Osteocyte (in vitro differentiated cells): ENCODE measurements around the gene ZSCAN10. TPM values are rescaled to one million over a fixed set of nuclear protein-coding genes. Genes with fewer than 3 reads are reported as not detected.

Experiments used
- DNase-seq: peaks from one replicate; pipeline ENCODE4 v3.0.0; 2021; ENCODE audit warnings: mixed read lengths; ENCODE audit not compliant: unreplicated experiment; ENCODE audit errors: extremely low spot score
- H3K27ac Mint-ChIP-seq: one replicate; pipeline ENCODE4 v1.8.0; 2021; ENCODE audit warnings: mild to moderate bottlenecking, mixed read lengths; ENCODE audit not compliant: unreplicated experiment
- H3K27me3 Mint-ChIP-seq: one replicate; pipeline ENCODE4 v1.8.0; 2021; ENCODE audit warnings: mixed read lengths; ENCODE audit not compliant: unreplicated experiment
- H3K36me3 Mint-ChIP-seq: one replicate; pipeline ENCODE4 v1.8.0; 2021; ENCODE audit warnings: mixed read lengths; ENCODE audit not compliant: unreplicated experiment
- H3K4me1 Mint-ChIP-seq: one replicate; pipeline ENCODE4 v1.8.0; 2021; ENCODE audit warnings: mixed read lengths; ENCODE audit not compliant: unreplicated experiment
- H3K4me3 Mint-ChIP-seq: one replicate; pipeline ENCODE4 v1.8.0; 2021; ENCODE audit warnings: mild to moderate bottlenecking, moderate library complexity, mixed read lengths; ENCODE audit not compliant: unreplicated experiment
- H3K9me3 Mint-ChIP-seq: one replicate; pipeline ENCODE4 v1.8.0; 2021; ENCODE audit warnings: mixed read lengths; ENCODE audit not compliant: unreplicated experiment
- CTCF ChIP-seq: fragments of 200-600 bp; sonication (generic); IDR thresholded peaks from 2 replicates; pipeline ENCODE4 v1.5.0; 2021; ENCODE audit warnings: antibody characterized with exemption, mild to moderate bottlenecking, moderate library complexity
- total RNA-seq: library from RNA; stranded (reverse); gene quantifications from 2 replicates; pipeline ENCODE4 v1.2.1, GENCODE V29; 2021

ZSCAN10 gene
- total RNA-seq, 1 donor from 2014 or later: not detected

- DNase-seq: peak; percentile 97
- no peaks in the 10 kb centered on the region for H3K36me3 Mint-ChIP-seq
- TF ChIP-seq CTCF: no peak
- H3K27ac Mint-ChIP-seq: peak overlapping the region; percentile 73
- no peaks in the 10 kb centered on the region for H3K27me3 Mint-ChIP-seq
- peak overlapping the region; percentile 78 for H3K4me3 Mint-ChIP-seq
- peaks cover 20% of the 10 kb centered on the region for H3K4me1 Mint-ChIP-seq
- H3K9me3 Mint-ChIP-seq: no peaks in the 10 kb centered on the region
Observed at GRCh38 chr16:3106205-3106928, 7.3 kb upstream of the ZSCAN10 start.

GRCh38 chr16:3101841-3102470, 2.9 kb upstream of the ZSCAN10 start:
- no peak overlapping the region for H3K4me3 Mint-ChIP-seq
- H3K27ac Mint-ChIP-seq: no peak overlapping the region
- no peaks in the 10 kb centered on the region for H3K36me3 Mint-ChIP-seq
- H3K4me1 Mint-ChIP-seq: peaks cover 22% of the 10 kb centered on the region
- no peak for DNase-seq
- no peak for TF ChIP-seq CTCF
- no peaks in the 10 kb centered on the region for H3K9me3 Mint-ChIP-seq
- H3K27me3 Mint-ChIP-seq: peaks cover 16% of the 10 kb centered on the region

GRCh38 chr16:3101018-3101840, 2.1 kb upstream of the ZSCAN10 start:
- TF ChIP-seq CTCF: peak; percentile 59
- peaks cover 17% of the 10 kb centered on the region for H3K27me3 Mint-ChIP-seq
- no peaks in the 10 kb centered on the region for H3K36me3 Mint-ChIP-seq
- no peak for DNase-seq
- peak overlapping the region; percentile 18 for H3K27ac Mint-ChIP-seq
- peaks cover 18% of the 10 kb centered on the region for H3K4me1 Mint-ChIP-seq
- no peak overlapping the region for H3K4me3 Mint-ChIP-seq
- H3K9me3 Mint-ChIP-seq: no peaks in the 10 kb centered on the region

- Mint-ChIP-seq H3K36me3 (no peaks in the 10 kb centered on the region), H3K4me3 (peak overlapping the region; percentile 63), H3K27ac (no peak overlapping the region), H3K27me3 (peaks cover 17% of the 10 kb centered on the region), H3K9me3 (no peaks in the 10 kb centered on the region), H3K4me1 (peaks cover 16% of the 10 kb centered on the region)
- no peak for TF ChIP-seq CTCF
- DNase-seq: peak; percentile 94
Observed at GRCh38 chr16:3099732-3100499, 822 bp upstream of the ZSCAN10 start.
